HG03025 (cell line): ENCODE measurements around the gene PPP3CA.
"Not testable (repeated sequence)": the region's sequence is repeated elsewhere in the genome, so short reads cannot be mapped to it uniquely, and the experiment has no call there.

Source experiments
- ATAC-seq: cut with Tn5 transposase; IDR thresholded peaks from one replicate; pipeline ENCODE4 v1.9.1; 2021; ENCODE audit warnings: mild to moderate bottlenecking, moderate library complexity; ENCODE audit not compliant: unreplicated experiment, low FRiP score

Gene PPP3CA

GRCh38 chr4:101028886-101029285 is 318.4 kb downstream of the PPP3CA start:
- ATAC-seq, result no peak

GRCh38 chr4:101027721-101028120 is 319.6 kb downstream of the PPP3CA start:
- no peak for ATAC-seq

- ATAC-seq, result no peak
Measured at GRCh38 chr4:101025755-101026154, 321.6 kb downstream of the PPP3CA start.

- ATAC-seq, result no peak
Measured at GRCh38 chr4:101022151-101023024, 324.9 kb downstream of the PPP3CA start.

- ATAC-seq, result peak; percentile 52
Measured at GRCh38 chr4:101020956-101021355, 326.4 kb downstream of the PPP3CA start.

- ATAC-seq, result peak; percentile 32
Measured at GRCh38 chr4:101019941-101020401, 327.4 kb downstream of the PPP3CA start.

- ATAC-seq, result no peak
Measured at GRCh38 chr4:101019313-101019712, 328.0 kb downstream of the PPP3CA start.

GRCh38 chr4:101018836-101019235 is 328.5 kb downstream of the PPP3CA start:
- ATAC-seq, result peak; percentile 78

GRCh38 chr4:101014417-101014816 is 332.9 kb downstream of the PPP3CA start:
- peak; percentile 25 for ATAC-seq

- no peak for ATAC-seq
Measured at GRCh38 chr4:101010987-101011386, 336.3 kb downstream of the PPP3CA start.

- peak; percentile 90 for ATAC-seq
Measured at GRCh38 chr4:101009471-101009870, 337.9 kb downstream of the PPP3CA start.

GRCh38 chr4:101008503-101008902 is 338.8 kb downstream of the PPP3CA start:
- ATAC-seq, result no peak

GRCh38 chr4:101005659-101006058 is 341.7 kb downstream of the PPP3CA start:
- no peak for ATAC-seq

- ATAC-seq, result no peak
Measured at GRCh38 chr4:101000496-101000895, 346.8 kb downstream of the PPP3CA start.

- no peak for ATAC-seq
Measured at GRCh38 chr4:100995671-100996070, 351.7 kb downstream of the PPP3CA start.

GRCh38 chr4:100995002-100995401 is 352.3 kb downstream of the PPP3CA start:
- ATAC-seq, result not testable (repeated sequence)

GRCh38 chr4:100991332-100992069 is 355.8 kb downstream of the PPP3CA start:
- not testable (repeated sequence) for ATAC-seq

GRCh38 chr4:100989401-100989800 is 357.9 kb downstream of the PPP3CA start:
- no peak for ATAC-seq

GRCh38 chr4:100988876-100989275 is 358.4 kb downstream of the PPP3CA start:
- no peak for ATAC-seq

GRCh38 chr4:100986360-100986868 is 360.9 kb downstream of the PPP3CA start:
- ATAC-seq, result no peak

GRCh38 chr4:100985576-100985975 is 361.8 kb downstream of the PPP3CA start:
- no peak for ATAC-seq
